Neural cell (in vitro differentiated cells): ENCODE measurements around the gene TMCO4. TPM values are rescaled to one million over a fixed set of nuclear protein-coding genes. Genes with fewer than 3 reads are reported as not detected.

ENCODE experiments used
- H2AFZ ChIP-seq: fragments of 200-600, 300-800 bp; sonication (generic), shearing (Covaris generic); 2 replicates; pipeline ENCODE4 v1.6.0; 2014; ENCODE audit warnings: low read depth, mild to moderate bottlenecking, antibody characterized with exemption, low read length, moderate library complexity
- H3F3A ChIP-seq: fragments of 200-600 bp; shearing (Covaris generic); 2 replicates; pipeline ENCODE4 v1.6.1; 2016; ENCODE audit warnings: mild to moderate bottlenecking, moderate library complexity, mixed read lengths, antibody characterized with exemption, low read length; ENCODE audit not compliant: insufficient read depth, poor library complexity, severe bottlenecking
- H3K27ac ChIP-seq: fragments of 200-600, 300-800 bp; sonication (generic), shearing (Covaris generic); 2 replicates; pipeline ENCODE4 v1.5.1; 2014; ENCODE audit warnings: mild to moderate bottlenecking, low read length, moderate library complexity
- H3K27me3 ChIP-seq: fragments of 300-800, 200-600 bp; sonication (generic), shearing (Covaris generic); 2 replicates; pipeline ENCODE4 v1.6.0; 2014; ENCODE audit warnings: mild to moderate bottlenecking, low read depth, low read length, moderate library complexity; ENCODE audit not compliant: insufficient read depth
- H3K36me3 ChIP-seq: fragments of 300-800, 200-600 bp; sonication (generic), shearing (Covaris generic); 2 replicates; pipeline ENCODE4 v1.5.1; 2014; ENCODE audit warnings: mild to moderate bottlenecking, antibody characterized with exemption, low read length, moderate library complexity; ENCODE audit not compliant: insufficient read depth
- H3K4me2 ChIP-seq: fragments of 300-800, 200-600 bp; sonication (generic), shearing (Covaris generic); 2 replicates; pipeline ENCODE4 v1.6.0; 2014; ENCODE audit warnings: mild to moderate bottlenecking, low read length
- H3K4me3 ChIP-seq: fragments of 300-800, 200-600 bp; sonication (generic), shearing (Covaris generic); 2 replicates; pipeline ENCODE4 v1.5.1; 2014; ENCODE audit warnings: mild to moderate bottlenecking, low read length, moderate library complexity
- H3K79me2 ChIP-seq: fragments of 200-600 bp; shearing (Covaris generic); replicated peaks from 2 replicates; pipeline ENCODE4 v1.6.0; 2014; ENCODE audit warnings: mild to moderate bottlenecking, low read length, moderate library complexity; ENCODE audit not compliant: insufficient read depth
- H3K9ac ChIP-seq: fragments of 300-800, 200-600 bp; sonication (generic), shearing (Covaris generic); 2 replicates; pipeline ENCODE4 v1.6.1; 2016; ENCODE audit warnings: mild to moderate bottlenecking, low read length, mixed read lengths
- H3K9me2 ChIP-seq: fragments of 200-600 bp; shearing (Covaris generic); 2 replicates; pipeline ENCODE4 v1.6.1; 2016; ENCODE audit warnings: mild to moderate bottlenecking, low read length, mixed read lengths; ENCODE audit not compliant: insufficient read depth
- H3K9me3 ChIP-seq: fragments of 200-600, 300-800 bp; sonication (generic), shearing (Covaris generic); 2 replicates; pipeline ENCODE4 v1.6.1; 2016; ENCODE audit warnings: mild to moderate bottlenecking, mixed run types, low read length, moderate library complexity, mixed read lengths
- H4K20me1 ChIP-seq: fragments of 200-600 bp; shearing (Covaris generic); 2 replicates; pipeline ENCODE4 v1.6.1; 2016; ENCODE audit warnings: mild to moderate bottlenecking, mixed run types; ENCODE audit not compliant: insufficient read depth
- CTCF ChIP-seq: fragments of 450-650 bp; IDR thresholded peaks from 2 replicates; pipeline ENCODE4 v1.5.1; 2014; ENCODE audit warnings: antibody characterized with exemption, mild to moderate bottlenecking, moderate library complexity; ENCODE audit not compliant: poor library complexity, severe bottlenecking
- EP300 ChIP-seq: fragments of 450-650 bp; conservative IDR thresholded peaks from 2 replicates; pipeline ENCODE4 v1.6.1; 2014; ENCODE audit warnings: antibody characterized with exemption, mild to moderate bottlenecking, moderate library complexity; ENCODE audit not compliant: poor library complexity, severe bottlenecking
- EZH2 ChIP-seq: fragments of 200-600, 300-800 bp; shearing (Covaris generic), sonication (generic); IDR thresholded peaks from 2 replicates; pipeline ENCODE4 v1.6.1; 2014; ENCODE audit warnings: antibody characterized with exemption, low read length, borderline replicate concordance, mild to moderate bottlenecking; ENCODE audit not compliant: insufficient read depth, poor library complexity, severe bottlenecking
- MXI1 ChIP-seq: fragments of 450-650 bp; conservative IDR thresholded peaks from 2 replicates; pipeline ENCODE4 v1.6.1; 2014; ENCODE audit warnings: antibody characterized with exemption, mild to moderate bottlenecking; ENCODE audit not compliant: poor library complexity, severe bottlenecking
- POLR2AphosphoS5 ChIP-seq: IDR thresholded peaks from 2 replicates; pipeline ENCODE4 v1.6.1; 2012
- RAD21 ChIP-seq: fragments of 450-650 bp; conservative IDR thresholded peaks from 2 replicates; pipeline ENCODE4 v1.6.1; 2014; ENCODE audit warnings: antibody characterized with exemption, mild to moderate bottlenecking, moderate library complexity
- SMC3 ChIP-seq: fragments of 450-650 bp; conservative IDR thresholded peaks from 2 replicates; pipeline ENCODE4 v1.6.1; 2014; ENCODE audit warnings: antibody characterized with exemption, mild to moderate bottlenecking, moderate library complexity; ENCODE audit not compliant: poor library complexity
- TAF1 ChIP-seq: IDR thresholded peaks from 2 replicates; pipeline ENCODE4 v1.6.1; 2012; ENCODE audit warnings: low read depth
- polyA plus RNA-seq: library from polyadenylated mRNA; depleted of rRNA; stranded (reverse); fragments of >200 nt; gene quantifications from 2 replicates; pipeline ENCODE4 v1.2.3, GENCODE V29; 2014
- TF ChIP-seq, protein P1 (sequence below): IDR thresholded peaks from 2 replicates; pipeline ENCODE4 v1.6.1; 2012; ENCODE audit warnings: borderline replicate concordance

Gene TMCO4
- polyA plus RNA-seq, 1 donor from 2014 or later, result not detected

DNA sequence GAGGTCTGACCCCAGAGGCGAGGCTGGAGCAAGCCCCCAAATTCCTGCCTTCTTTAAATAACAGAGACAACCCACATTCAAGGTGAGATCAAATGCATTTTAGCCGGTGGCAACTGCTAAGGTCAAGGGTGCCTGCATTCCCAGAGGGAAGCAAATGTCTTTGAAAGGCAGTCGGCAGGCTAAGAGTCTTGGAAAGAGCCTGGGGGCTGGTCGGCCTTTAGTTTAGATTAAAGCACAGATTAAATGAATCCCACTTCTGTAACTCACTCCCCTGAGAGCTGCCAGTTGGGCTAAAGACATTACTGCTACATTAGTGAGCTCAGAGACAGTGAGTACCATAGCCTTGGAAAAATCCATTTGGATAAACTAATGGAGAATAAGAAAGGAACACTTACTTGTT is 75.8 kb downstream of the TMCO4 start:
- H3K27ac ChIP-seq, result no peak overlapping the region
- H3K79me2 ChIP-seq, result no peaks in the 10 kb centered on the region
- no peaks in the 10 kb centered on the region for H4K20me1 ChIP-seq
- no peaks in the 10 kb centered on the region for H3F3A ChIP-seq
- no peaks in the 10 kb centered on the region for H3K9me3 ChIP-seq
- no peak overlapping the region for H2AFZ ChIP-seq
- no peak overlapping the region for H3K4me2 ChIP-seq
- H3K36me3 ChIP-seq, result no peaks in the 10 kb centered on the region
- H3K9me2 ChIP-seq, result no peaks in the 10 kb centered on the region
- H3K9ac ChIP-seq, result no peak overlapping the region
- H3K27me3 ChIP-seq, result no peaks in the 10 kb centered on the region
- H3K4me3 ChIP-seq, result no peak overlapping the region
- no peak for TF ChIP-seq MXI1
- no peak for TF ChIP-seq EZH2
- no peak for TF ChIP-seq TAF1
- TF ChIP-seq RAD21, result no peak
- TF ChIP-seq, protein P1, sequence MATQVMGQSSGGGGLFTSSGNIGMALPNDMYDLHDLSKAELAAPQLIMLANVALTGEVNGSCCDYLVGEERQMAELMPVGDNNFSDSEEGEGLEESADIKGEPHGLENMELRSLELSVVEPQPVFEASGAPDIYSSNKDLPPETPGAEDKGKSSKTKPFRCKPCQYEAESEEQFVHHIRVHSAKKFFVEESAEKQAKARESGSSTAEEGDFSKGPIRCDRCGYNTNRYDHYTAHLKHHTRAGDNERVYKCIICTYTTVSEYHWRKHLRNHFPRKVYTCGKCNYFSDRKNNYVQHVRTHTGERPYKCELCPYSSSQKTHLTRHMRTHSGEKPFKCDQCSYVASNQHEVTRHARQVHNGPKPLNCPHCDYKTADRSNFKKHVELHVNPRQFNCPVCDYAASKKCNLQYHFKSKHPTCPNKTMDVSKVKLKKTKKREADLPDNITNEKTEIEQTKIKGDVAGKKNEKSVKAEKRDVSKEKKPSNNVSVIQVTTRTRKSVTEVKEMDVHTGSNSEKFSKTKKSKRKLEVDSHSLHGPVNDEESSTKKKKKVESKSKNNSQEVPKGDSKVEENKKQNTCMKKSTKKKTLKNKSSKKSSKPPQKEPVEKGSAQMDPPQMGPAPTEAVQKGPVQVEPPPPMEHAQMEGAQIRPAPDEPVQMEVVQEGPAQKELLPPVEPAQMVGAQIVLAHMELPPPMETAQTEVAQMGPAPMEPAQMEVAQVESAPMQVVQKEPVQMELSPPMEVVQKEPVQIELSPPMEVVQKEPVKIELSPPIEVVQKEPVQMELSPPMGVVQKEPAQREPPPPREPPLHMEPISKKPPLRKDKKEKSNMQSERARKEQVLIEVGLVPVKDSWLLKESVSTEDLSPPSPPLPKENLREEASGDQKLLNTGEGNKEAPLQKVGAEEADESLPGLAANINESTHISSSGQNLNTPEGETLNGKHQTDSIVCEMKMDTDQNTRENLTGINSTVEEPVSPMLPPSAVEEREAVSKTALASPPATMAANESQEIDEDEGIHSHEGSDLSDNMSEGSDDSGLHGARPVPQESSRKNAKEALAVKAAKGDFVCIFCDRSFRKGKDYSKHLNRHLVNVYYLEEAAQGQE, result no peak
- no peak for TF ChIP-seq EP300
- no peak for TF ChIP-seq SMC3
- no peak for TF ChIP-seq POLR2AphosphoS5
- no peak for TF ChIP-seq CTCF

- H3K9me2 ChIP-seq, result no peaks in the 10 kb centered on the region
- no peaks in the 10 kb centered on the region for H3K36me3 ChIP-seq
- H3F3A ChIP-seq, result no peaks in the 10 kb centered on the region
- no peak overlapping the region for H3K9ac ChIP-seq
- no peak for TF ChIP-seq RAD21
- no peak for TF ChIP-seq MXI1
- TF ChIP-seq POLR2AphosphoS5, result no peak
- no peak for TF ChIP-seq CTCF
- TF ChIP-seq SMC3, result no peak
- no peak for TF ChIP-seq EP300
- no peak for TF ChIP-seq EZH2
- no peak overlapping the region for H3K27ac ChIP-seq
- no peaks in the 10 kb centered on the region for H3K9me3 ChIP-seq
- no peaks in the 10 kb centered on the region for H3K79me2 ChIP-seq
- no peaks in the 10 kb centered on the region for H4K20me1 ChIP-seq
- H2AFZ ChIP-seq, result no peak overlapping the region
- no peak overlapping the region for H3K4me3 ChIP-seq
- H3K4me2 ChIP-seq, result no peak overlapping the region
- no peaks in the 10 kb centered on the region for H3K27me3 ChIP-seq
These were observed 78.7 kb downstream of the TMCO4 start for GRCh38 chr1:19720973-19721372.
